22Rv1 (cell line): ENCODE data around the gene ABCA1.

Source experiments
- H3K27ac ChIP-seq: fragments of 450-650 bp; 2 replicates; pipeline ENCODE4 v1.5.1; 2017
- ZFX ChIP-seq: fragments of 450-650 bp; IDR thresholded peaks from 2 replicates; pipeline ENCODE4 v1.6.1; 2017; ENCODE audit warnings: antibody characterized with exemption, borderline replicate concordance
- TF ChIP-seq, protein P1 (sequence below): fragments of 450-650 bp; IDR thresholded peaks from 2 replicates; pipeline ENCODE4 v1.5.1; 2017; ENCODE audit warnings: mild to moderate bottlenecking

The ABCA1 gene

DNA sequence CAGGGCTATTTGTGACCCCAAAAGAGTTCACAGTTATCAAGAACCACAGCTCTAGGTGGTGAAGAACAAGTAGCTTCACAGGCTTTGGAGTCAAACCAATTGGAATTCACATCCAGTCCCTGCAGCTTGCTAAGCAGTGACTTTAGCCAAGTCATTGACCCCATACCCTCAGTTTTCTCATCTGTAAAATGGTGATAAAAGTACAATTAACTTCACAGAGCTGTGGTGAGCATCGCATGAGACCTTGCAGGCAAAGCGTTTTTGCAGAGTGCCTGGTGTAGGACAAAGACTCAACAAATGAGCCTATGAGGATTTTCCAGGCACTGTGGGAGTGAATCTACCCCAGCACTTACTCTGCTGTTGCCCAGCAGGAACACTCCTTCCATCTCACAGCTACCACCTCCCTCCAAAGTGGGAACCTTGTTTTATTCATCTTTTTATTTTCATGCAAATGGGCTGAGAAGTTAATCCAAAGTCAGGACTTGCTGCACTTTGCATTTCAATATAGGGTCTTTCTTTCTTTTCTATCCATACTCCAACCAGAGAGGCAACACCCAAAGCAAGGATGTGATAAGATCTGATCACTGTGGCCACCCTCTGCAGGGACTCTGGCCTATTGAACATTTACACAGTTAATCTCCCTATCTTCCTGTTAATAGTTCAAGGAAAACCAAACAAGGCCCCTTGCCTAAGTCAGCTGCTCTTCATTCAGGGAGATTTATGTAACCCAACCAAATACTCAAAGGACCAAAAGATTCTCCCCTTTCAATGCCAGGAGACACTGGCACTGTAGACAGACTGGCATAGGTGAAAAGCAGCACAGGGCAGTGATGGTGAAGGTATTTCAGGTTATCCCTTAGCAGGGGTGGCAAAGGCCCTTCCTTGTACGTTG is 41.9 kb downstream of the ABCA1 start:
- H3K27ac ChIP-seq = no peak overlapping the region
- TF ChIP-seq, protein P1, sequence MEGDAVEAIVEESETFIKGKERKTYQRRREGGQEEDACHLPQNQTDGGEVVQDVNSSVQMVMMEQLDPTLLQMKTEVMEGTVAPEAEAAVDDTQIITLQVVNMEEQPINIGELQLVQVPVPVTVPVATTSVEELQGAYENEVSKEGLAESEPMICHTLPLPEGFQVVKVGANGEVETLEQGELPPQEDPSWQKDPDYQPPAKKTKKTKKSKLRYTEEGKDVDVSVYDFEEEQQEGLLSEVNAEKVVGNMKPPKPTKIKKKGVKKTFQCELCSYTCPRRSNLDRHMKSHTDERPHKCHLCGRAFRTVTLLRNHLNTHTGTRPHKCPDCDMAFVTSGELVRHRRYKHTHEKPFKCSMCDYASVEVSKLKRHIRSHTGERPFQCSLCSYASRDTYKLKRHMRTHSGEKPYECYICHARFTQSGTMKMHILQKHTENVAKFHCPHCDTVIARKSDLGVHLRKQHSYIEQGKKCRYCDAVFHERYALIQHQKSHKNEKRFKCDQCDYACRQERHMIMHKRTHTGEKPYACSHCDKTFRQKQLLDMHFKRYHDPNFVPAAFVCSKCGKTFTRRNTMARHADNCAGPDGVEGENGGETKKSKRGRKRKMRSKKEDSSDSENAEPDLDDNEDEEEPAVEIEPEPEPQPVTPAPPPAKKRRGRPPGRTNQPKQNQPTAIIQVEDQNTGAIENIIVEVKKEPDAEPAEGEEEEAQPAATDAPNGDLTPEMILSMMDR = no peak
- no peak for TF ChIP-seq ZFX

DNA sequence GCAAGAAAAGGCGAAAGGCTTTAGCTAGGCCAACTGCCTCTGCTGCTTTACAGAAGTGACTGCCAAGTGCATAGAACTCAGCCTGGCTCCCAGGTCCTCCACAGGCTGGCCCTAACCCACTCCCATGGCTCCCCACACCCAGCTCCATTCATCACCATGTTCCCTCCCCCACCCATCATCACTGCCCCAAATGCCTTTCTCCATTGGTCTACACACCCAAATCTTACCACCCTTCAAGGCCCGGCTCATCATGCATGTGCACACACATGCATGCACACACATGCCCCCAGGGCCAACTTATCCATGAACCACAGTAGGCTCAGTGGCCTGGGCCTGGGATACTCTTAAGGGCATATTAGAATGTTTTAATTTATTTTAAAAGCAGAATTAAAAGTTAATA is 44.8 kb downstream of the ABCA1 start:
- TF ChIP-seq ZFX = no peak
- TF ChIP-seq, protein P1 = no peak
- H3K27ac ChIP-seq = no peak overlapping the region

DNA sequence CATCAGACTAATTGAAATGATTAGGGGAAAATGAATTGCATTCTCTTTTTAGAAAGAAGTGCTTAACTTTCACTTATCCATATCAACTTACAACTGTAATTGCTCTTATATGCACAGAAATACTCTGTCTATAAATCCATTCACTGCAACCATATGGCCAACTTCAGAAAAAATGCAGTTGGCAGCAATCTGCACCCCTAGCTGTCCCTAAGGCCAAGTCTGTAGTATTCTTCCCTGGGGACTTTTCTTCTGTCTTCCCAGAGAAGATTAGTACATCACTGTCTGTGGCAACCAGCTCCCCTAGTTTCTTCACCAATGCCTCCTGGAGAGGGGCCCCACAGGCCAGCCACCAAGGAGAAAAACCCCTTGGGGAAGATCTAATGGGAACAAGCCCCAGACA is 45.4 kb downstream of the ABCA1 start:
- no peak for TF ChIP-seq ZFX
- TF ChIP-seq, protein P1 = no peak
- no peak overlapping the region for H3K27ac ChIP-seq

DNA sequence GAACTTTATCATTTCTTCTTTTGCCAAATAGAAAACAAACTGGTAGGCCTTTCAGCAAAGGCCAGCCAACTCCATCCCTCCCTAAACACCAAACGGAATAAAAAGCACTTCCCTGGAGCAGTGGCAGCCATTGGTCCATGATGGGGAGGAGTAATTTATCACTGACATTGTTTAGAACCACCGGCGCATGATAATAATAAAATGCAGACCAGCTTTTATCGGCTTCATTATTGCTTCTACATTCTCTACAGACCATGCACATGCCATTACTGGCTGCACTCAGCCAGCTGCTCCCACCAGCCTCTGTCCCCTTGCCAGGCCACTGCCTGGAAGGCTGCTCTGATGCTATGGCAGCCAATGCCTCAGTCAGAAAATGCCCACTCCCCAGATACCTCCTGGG is 45.9 kb downstream of the ABCA1 start:
- no peak overlapping the region for H3K27ac ChIP-seq
- TF ChIP-seq, protein P1 = no peak
- no peak for TF ChIP-seq ZFX

DNA sequence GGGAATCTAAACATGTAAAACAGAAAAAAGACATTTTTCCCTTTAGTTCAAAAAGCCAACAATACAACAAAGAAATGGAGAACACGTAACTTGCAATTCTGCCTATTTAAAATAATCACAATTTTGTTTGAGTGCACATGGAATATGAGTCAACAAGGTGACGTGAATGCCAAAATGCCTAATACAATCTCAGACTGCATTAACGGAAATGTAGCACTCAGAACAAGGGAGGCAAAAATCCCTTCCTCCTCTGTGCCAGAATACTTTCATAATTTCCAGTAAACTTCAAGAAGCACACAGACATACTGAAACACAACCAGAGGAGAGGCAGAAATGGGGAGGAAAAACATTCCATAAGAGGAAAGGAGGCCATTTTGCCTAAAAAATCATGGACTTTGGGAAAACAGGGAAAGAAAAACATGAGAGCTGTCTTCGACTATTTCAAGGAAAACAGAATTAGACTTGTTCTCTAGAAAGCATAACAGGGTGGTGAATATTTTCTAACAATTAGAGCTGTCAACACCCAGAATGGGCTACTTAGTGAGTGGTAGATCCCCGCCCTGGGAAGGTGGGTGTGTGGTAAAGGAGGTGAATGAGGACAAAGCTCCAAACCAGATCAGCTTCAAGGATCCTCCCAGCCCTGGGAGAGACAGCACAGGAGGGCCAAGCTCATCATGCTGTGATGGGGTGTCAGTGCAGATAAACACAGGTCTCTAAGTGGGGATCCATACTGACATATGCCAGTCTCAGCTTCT is 48.2 kb downstream of the ABCA1 start:
- TF ChIP-seq ZFX = no peak
- TF ChIP-seq, protein P1 = no peak
- no peak overlapping the region for H3K27ac ChIP-seq

DNA sequence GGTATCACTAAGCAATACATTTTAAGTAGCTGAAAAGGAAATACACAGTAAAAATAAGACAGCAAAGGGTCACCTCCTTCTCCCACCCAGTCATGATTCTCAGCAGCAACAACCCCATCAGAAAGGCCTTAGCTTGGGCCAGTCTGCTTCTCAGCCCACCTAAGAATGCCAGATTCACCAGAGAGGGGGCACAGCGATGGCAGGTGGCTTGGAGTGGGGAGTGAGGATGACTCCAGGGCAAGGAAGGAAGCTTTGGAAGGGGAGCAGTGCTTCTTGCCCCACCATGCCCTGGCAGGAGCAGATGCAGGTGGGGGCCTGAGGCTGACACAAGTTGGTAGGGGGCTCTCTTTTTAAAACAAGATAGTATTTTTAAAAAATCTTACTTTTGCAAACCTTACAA is 51.4 kb downstream of the ABCA1 start:
- no peak overlapping the region for H3K27ac ChIP-seq
- TF ChIP-seq ZFX = no peak

DNA sequence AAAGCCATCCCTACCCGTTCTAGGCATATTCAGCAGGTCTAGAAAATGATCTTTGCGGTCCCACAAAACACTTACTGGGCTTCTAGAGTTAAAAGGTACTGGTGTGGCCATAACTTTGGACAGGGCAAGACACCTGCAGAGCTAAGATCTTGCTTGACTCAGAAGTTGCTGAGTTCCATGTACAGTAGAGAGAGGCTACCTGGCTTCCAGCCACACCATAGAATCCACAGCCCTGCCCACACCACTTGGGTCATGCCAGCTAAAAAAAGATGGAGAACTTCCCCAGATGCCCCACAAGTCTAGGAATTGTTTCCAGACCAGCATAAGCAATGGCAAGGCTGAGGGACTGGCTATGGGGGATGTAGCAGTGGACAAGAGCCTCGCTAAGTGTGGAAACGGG is 52.1 kb downstream of the ABCA1 start:
- TF ChIP-seq, protein P1 = no peak
- no peak for TF ChIP-seq ZFX
- no peak overlapping the region for H3K27ac ChIP-seq
